Suprapubic skin (tissue), 3 donors: ENCODE data around the gene HEATR5A.
A peak's percentile ranks its signal among the peaks of the same experiment; 100 is the strongest.

Experiments
- CTCF ChIP-seq, 2 donors: fragments of 200-600 bp in 1 of 2; fragments of 450-650 bp in 1 of 2; sonication (generic) in 1 of 2; IDR thresholded peaks; one replicate each; pipeline ENCODE4 v1.5.1; 2016 to 2019; ENCODE audit warnings: antibody characterized with exemption in 2 of 2, mild to moderate bottlenecking in 1 of 2, moderate library complexity in 1 of 2
- POLR2A ChIP-seq, 2 donors: fragments of 450-650 bp; IDR thresholded peaks; one replicate each; pipeline ENCODE4 v1.6.1; 2017; ENCODE audit warnings: antibody characterized with exemption in 2 of 2, mild to moderate bottlenecking in 2 of 2, moderate library complexity in 2 of 2

- TF ChIP-seq POLR2A (IDR thresholded peaks at IDR 0.05), result no peak
- peak in 1 of 2 donors; percentile 27 for TF ChIP-seq CTCF (IDR thresholded peaks at IDR 0.05)
Measured at GRCh38 chr14:31270196-31270772, 150.1 kb downstream of the HEATR5A start.
